ENCODE results near the gene SRXN1. TPM values are rescaled to one million over a fixed set of nuclear protein-coding genes. Genes with fewer than 3 reads are reported as not detected.

SRXN1 gene
- polyA plus RNA-seq, 2 of the 4 experiments (the other 2 are of a cell fraction), result 183 to 262 TPM

DNA sequence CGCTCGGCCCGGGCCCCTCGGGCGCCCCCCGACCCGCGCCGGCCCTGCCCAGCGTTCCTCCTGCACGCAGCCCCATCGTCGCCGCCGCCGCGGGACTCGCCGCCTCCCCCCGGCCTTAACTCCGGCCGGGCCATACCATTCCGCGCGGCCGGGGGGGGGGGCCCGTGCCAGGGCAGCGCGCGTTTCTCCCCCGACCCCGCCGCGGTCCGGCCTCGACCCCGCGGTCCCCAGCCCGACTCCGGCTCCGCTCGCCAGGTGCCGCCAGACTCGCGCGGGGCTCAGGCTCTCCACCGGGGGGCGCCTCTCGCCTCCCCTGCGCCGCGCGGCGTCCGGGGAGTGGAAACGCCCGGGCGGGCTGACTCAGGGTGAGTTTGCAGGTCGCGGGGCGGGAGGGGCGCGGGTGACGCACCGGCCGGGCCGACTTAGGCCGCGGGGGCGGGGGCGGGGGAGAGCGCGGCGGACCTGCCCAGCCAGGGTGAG lies at the start of gene SRXN1 (continued):
- TF ChIP-seq, protein P1, sequence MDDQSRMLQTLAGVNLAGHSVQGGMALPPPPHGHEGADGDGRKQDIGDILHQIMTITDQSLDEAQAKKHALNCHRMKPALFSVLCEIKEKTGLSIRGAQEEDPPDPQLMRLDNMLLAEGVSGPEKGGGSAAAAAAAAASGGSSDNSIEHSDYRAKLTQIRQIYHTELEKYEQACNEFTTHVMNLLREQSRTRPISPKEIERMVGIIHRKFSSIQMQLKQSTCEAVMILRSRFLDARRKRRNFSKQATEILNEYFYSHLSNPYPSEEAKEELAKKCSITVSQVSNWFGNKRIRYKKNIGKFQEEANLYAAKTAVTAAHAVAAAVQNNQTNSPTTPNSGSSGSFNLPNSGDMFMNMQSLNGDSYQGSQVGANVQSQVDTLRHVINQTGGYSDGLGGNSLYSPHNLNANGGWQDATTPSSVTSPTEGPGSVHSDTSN (IDR thresholded peaks at IDR 0.05), result no peak; the same call in 1 of the 2 replicates
- TF ChIP-seq MYC (IDR thresholded peaks at IDR 0.05; ENCODE audit: borderline replicate concordance, low read length), result no peak; the same call in 1 of the 2 replicates
- TF ChIP-seq ZFP36 (IDR thresholded peaks at IDR 0.05; ENCODE audit: borderline replicate concordance, partially characterized antibody), result no peak
- 0 out of 2 replicates have a peak, but pooled peaks have one; percentile 79 for TF ChIP-seq HOXB13 (CRISPR knock-in tag; IDR thresholded peaks at IDR 0.05; ENCODE audit: low read depth)
- TF ChIP-seq, protein P2, sequence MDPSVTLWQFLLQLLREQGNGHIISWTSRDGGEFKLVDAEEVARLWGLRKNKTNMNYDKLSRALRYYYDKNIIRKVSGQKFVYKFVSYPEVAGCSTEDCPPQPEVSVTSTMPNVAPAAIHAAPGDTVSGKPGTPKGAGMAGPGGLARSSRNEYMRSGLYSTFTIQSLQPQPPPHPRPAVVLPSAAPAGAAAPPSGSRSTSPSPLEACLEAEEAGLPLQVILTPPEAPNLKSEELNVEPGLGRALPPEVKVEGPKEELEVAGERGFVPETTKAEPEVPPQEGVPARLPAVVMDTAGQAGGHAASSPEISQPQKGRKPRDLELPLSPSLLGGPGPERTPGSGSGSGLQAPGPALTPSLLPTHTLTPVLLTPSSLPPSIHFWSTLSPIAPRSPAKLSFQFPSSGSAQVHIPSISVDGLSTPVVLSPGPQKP (IDR thresholded peaks at IDR 0.05; ENCODE audit: low read depth, low read length), result no peak
- TF ChIP-seq POLR2A (IDR thresholded peaks at IDR 0.05; ENCODE audit: low read length), result peak; percentile 93
- no peak for TF ChIP-seq NR3C1 (IDR thresholded peaks at IDR 0.05)
- no peak for TF ChIP-seq RCOR1 (IDR thresholded peaks at IDR 0.05; ENCODE audit: low read depth, low read length)
- TF ChIP-seq, protein P3, sequence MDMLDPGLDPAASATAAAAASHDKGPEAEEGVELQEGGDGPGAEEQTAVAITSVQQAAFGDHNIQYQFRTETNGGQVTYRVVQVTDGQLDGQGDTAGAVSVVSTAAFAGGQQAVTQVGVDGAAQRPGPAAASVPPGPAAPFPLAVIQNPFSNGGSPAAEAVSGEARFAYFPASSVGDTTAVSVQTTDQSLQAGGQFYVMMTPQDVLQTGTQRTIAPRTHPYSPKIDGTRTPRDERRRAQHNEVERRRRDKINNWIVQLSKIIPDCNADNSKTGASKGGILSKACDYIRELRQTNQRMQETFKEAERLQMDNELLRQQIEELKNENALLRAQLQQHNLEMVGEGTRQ (IDR thresholded peaks at IDR 0.05), result no peak
- TF ChIP-seq MAFK (IDR thresholded peaks at IDR 0.05; ENCODE audit: partially characterized antibody), result peak; percentile 88
- TF ChIP-seq, protein P4, sequence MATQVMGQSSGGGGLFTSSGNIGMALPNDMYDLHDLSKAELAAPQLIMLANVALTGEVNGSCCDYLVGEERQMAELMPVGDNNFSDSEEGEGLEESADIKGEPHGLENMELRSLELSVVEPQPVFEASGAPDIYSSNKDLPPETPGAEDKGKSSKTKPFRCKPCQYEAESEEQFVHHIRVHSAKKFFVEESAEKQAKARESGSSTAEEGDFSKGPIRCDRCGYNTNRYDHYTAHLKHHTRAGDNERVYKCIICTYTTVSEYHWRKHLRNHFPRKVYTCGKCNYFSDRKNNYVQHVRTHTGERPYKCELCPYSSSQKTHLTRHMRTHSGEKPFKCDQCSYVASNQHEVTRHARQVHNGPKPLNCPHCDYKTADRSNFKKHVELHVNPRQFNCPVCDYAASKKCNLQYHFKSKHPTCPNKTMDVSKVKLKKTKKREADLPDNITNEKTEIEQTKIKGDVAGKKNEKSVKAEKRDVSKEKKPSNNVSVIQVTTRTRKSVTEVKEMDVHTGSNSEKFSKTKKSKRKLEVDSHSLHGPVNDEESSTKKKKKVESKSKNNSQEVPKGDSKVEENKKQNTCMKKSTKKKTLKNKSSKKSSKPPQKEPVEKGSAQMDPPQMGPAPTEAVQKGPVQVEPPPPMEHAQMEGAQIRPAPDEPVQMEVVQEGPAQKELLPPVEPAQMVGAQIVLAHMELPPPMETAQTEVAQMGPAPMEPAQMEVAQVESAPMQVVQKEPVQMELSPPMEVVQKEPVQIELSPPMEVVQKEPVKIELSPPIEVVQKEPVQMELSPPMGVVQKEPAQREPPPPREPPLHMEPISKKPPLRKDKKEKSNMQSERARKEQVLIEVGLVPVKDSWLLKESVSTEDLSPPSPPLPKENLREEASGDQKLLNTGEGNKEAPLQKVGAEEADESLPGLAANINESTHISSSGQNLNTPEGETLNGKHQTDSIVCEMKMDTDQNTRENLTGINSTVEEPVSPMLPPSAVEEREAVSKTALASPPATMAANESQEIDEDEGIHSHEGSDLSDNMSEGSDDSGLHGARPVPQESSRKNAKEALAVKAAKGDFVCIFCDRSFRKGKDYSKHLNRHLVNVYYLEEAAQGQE (IDR thresholded peaks at IDR 0.05), result no peak
- no peak for TF ChIP-seq NPAS2 (CRISPR knock-in tag; IDR thresholded peaks at IDR 0.05; ENCODE audit: borderline replicate concordance)
- no peak for TF ChIP-seq HDAC2 (IDR thresholded peaks at IDR 0.05)
- peak; percentile 52 to 81; a peak in 3 of 5 replicates for TF ChIP-seq EP300 (IDR thresholded peaks at IDR 0.05)
- peak; percentile 94 for TF ChIP-seq NFE2L2 (conservative IDR thresholded peaks at IDR 0.05; ENCODE audit: low read length)
- TF ChIP-seq BHLHE40 (IDR thresholded peaks at IDR 0.05; ENCODE audit: low read depth, low read length), result no peak
- TF ChIP-seq, protein P5, sequence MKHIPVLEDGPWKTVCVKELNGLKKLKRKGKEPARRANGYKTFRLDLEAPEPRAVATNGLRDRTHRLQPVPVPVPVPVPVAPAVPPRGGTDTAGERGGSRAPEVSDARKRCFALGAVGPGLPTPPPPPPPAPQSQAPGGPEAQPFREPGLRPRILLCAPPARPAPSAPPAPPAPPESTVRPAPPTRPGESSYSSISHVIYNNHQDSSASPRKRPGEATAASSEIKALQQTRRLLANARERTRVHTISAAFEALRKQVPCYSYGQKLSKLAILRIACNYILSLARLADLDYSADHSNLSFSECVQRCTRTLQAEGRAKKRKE (CRISPR knock-in tag; IDR thresholded peaks at IDR 0.05; ENCODE audit: low read depth), result peak; percentile 61; the same call in 1 of the 2 replicates
- peak; percentile 19 for TF ChIP-seq CHD2 (IDR thresholded peaks at IDR 0.05; ENCODE audit: low read length, partially characterized antibody)
- TF ChIP-seq, protein P6, sequence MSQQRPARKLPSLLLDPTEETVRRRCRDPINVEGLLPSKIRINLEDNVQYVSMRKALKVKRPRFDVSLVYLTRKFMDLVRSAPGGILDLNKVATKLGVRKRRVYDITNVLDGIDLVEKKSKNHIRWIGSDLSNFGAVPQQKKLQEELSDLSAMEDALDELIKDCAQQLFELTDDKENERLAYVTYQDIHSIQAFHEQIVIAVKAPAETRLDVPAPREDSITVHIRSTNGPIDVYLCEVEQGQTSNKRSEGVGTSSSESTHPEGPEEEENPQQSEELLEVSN (IDR thresholded peaks at IDR 0.05; ENCODE audit: borderline replicate concordance, low read depth), result no peak; the same call in 1 of the 2 replicates
- TF ChIP-seq FOXS1 (CRISPR knock-in tag; IDR thresholded peaks at IDR 0.05), result no peak

All from A549 (cell line).